HUES48 (cell line): ENCODE measurements around the gene MRPL12.

ENCODE experiments used
- H3K27ac ChIP-seq: one replicate; pipeline ENCODE4 v1.7.0; 2013; ENCODE audit warnings: low read depth, low read length, inconsistent platforms
- H3K27me3 ChIP-seq: 2 replicates; pipeline ENCODE4 v1.6.1; 2013; ENCODE audit warnings: mild to moderate bottlenecking, low read length; ENCODE audit not compliant: control insufficient read depth, insufficient read depth
- H3K36me3 ChIP-seq: 2 replicates; pipeline ENCODE4 v1.6.1; 2013; ENCODE audit warnings: low read length; ENCODE audit not compliant: control insufficient read depth, insufficient read depth
- H3K4me1 ChIP-seq: 2 replicates; pipeline ENCODE4 v1.6.1; 2013; ENCODE audit warnings: mild to moderate bottlenecking, low read length; ENCODE audit not compliant: control insufficient read depth, insufficient read depth
- H3K4me3 ChIP-seq: 2 replicates; pipeline ENCODE4 v1.5.1; 2013; ENCODE audit warnings: mild to moderate bottlenecking, low read depth, low read length
- H3K9ac ChIP-seq: 2 replicates; pipeline ENCODE4 v1.6.1; 2013; ENCODE audit warnings: mild to moderate bottlenecking, low read depth, low read length, moderate library complexity
- H3K9me3 ChIP-seq: 2 replicates; pipeline ENCODE4 v1.6.1; 2013; ENCODE audit warnings: low read length; ENCODE audit not compliant: control insufficient read depth, insufficient read depth

MRPL12 gene

DNA sequence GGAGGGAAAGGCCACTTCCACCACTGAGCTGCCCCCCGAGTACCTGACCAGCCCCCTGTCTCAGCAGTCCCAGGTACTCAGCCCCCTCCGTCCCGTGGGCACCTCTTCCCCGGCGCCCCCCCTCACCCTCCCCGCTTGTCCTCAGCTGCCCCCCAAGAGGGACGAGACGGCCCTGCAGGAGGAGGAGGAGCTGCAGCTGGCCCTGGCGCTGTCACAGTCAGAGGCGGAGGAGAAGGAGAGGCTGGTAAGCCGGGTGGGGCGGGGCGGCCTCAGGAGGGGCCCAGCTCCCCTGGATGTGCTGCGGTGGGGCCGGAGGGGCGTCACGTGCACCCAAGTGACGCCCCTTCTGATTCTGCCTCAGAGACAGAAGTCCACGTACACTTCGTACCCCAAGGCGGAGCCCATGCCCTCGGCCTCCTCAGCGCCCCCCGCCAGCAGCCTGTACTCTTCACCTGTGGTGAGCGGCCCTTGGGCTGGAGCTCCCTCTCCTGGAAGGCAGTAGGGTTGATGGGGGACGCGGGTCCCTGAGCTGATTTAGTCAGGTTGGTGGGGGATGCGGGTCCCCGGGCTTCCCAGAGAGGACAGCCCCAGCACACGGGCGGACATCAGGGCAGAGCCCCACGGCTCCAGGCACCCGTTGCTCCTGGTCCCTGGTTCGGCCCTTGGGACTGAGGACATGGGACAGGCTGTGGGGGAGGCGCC, 9.5 kb upstream of the MRPL12 start:
- H3K4me3 ChIP-seq: no peak overlapping the region
- H3K36me3 ChIP-seq: peaks cover 85% of the 10 kb centered on the region

DNA sequence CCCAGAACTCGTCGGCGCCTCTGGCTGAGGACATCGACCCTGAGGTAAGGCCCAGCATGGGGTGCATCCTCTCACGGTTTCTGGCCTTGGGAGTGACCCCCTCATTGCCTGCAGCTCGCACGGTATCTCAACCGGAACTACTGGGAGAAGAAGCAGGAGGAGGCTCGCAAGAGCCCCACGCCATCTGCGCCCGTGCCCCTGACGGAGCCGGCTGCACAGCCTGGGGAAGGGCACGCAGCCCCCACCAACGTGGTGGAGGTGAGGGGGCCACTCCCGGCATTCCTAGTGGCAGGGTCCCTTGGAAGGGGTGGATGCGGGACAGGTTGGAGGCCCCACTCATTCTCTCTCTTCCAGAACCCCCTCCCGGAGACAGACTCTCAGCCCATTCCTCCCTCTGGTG, 8.4 kb upstream of the MRPL12 start:
- Histone ChIP-seq H3K4me1 (no peaks in the 10 kb centered on the region), H3K9me3 (no peaks in the 10 kb centered on the region), H3K27ac (no peak overlapping the region), H3K36me3 (peaks cover 79% of the 10 kb centered on the region), H3K9ac (no peak overlapping the region), H3K27me3 (no peaks in the 10 kb centered on the region), H3K4me3 (no peak overlapping the region)

More for the DNA sequence above, 9.5 kb upstream of the MRPL12 start:
- no peak overlapping the region for H3K9ac ChIP-seq
- no peaks in the 10 kb centered on the region for H3K27me3 ChIP-seq
- H3K4me1 ChIP-seq: no peaks in the 10 kb centered on the region
- no peaks in the 10 kb centered on the region for H3K9me3 ChIP-seq
- H3K27ac ChIP-seq: no peak overlapping the region

DNA sequence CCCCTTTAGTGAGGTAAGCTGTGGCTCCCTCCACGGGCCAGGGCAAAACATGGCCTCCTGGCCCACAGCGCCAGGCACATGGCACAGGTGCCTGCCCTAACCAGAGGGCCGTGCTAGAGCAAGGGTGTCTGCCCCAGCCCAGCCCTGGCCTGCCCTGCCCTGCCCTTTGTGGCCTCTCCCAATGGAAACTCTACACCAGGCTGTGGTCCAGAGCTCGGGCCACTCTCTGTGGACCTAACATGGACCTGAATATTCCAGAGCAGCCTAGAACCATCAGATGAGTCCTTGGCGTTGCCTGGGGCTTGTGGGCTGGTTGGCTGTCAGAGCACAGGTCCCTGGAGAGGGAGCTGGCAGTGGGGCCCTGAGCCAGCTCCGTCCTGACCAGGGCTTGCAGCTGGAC, 8.0 kb upstream of the MRPL12 start:
- Histone ChIP-seq H3K27ac (no peak overlapping the region), H3K4me3 (no peak overlapping the region), H3K36me3 (peaks cover 75% of the 10 kb centered on the region)

GRCh38 chr17:81695801-81696200, 7.4 kb upstream of the MRPL12 start:
- Histone ChIP-seq H3K9ac (no peak overlapping the region), H3K36me3 (peaks cover 73% of the 10 kb centered on the region), H3K9me3 (no peaks in the 10 kb centered on the region), H3K27ac (no peak overlapping the region), H3K27me3 (no peaks in the 10 kb centered on the region), H3K4me3 (no peak overlapping the region), H3K4me1 (no peaks in the 10 kb centered on the region)

More for the DNA sequence above, 8.0 kb upstream of the MRPL12 start:
- Histone ChIP-seq H3K9ac (no peak overlapping the region), H3K4me1 (no peaks in the 10 kb centered on the region), H3K27me3 (no peaks in the 10 kb centered on the region), H3K9me3 (no peaks in the 10 kb centered on the region)

DNA sequence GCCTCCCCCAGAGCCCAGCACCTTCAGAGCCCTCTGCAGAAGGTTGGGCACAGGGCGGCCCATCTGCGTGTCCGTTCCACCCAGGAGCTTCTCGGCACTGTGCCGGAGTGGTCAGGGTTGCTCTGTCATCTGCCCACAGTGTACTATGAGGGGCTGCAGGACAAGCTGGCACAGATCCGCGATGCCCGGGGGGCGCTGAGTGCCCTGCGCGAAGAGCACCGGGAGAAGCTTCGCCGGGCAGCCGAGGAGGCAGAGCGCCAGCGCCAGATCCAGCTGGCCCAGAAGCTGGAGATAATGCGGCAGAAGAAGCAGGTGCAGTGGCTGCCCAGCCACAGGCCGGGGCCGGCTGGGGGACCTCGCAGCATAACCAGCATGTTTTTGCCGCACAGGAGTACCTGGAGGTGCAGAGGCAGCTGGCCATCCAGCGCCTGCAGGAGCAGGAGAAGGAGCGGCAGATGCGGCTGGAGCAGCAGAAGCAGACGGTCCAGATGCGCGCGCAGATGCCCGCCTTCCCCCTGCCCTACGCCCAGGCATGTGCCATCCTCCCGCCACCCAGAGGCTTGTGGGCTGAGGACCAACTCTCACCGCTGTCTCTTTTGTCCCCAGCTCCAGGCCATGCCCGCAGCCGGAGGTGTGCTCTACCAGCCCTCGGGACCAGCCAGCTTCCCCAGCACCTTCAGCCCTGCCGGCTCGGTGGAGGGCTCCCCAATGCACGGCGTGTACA, 6.8 kb upstream of the MRPL12 start:
- Histone ChIP-seq H3K9ac (no peak overlapping the region), H3K4me3 (no peak overlapping the region), H3K27ac (no peak overlapping the region), H3K4me1 (no peaks in the 10 kb centered on the region), H3K36me3 (peaks cover 73% of the 10 kb centered on the region), H3K27me3 (no peaks in the 10 kb centered on the region), H3K9me3 (no peaks in the 10 kb centered on the region)

DNA sequence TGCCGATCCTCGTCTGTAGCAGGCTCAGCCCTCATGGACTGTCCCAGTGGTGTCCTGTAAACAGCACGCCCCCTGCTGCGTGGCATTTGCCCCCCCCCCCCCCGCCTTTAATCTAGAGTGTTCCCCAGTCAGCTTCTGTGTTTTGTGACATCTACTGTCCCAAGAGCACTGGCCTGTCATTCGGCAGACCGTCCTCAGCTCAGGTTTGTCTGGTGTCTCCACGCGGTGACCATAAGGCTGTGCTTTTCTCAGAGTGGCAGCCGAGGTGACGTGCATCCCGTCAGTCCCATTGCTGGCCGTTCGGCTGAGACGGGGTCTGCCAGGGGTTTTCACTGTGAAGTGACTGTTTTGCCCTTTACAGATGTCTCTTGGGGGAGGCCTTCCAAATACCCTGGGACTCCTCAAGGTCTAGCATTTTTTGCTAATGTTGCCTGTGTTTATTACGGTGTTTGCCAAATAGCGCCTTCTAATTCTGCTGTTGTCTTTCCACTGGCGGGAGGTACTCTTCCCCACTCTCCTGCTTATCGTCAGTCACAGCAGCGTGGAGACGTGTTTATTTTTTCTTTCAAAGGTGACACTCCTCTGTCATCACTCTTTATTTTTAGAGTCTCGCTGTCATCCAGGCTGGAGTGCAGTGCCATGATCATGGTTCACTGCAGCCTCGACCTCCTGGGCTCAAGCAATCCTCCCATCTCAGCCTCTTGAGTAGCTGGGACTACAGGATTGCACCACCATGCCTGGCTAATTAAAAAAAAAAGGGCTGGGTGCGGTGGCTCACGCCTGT, 5.7 kb upstream of the MRPL12 start:
- H3K27ac ChIP-seq: no peak overlapping the region
- peaks cover 67% of the 10 kb centered on the region for H3K36me3 ChIP-seq
- H3K27me3 ChIP-seq: no peaks in the 10 kb centered on the region

DNA sequence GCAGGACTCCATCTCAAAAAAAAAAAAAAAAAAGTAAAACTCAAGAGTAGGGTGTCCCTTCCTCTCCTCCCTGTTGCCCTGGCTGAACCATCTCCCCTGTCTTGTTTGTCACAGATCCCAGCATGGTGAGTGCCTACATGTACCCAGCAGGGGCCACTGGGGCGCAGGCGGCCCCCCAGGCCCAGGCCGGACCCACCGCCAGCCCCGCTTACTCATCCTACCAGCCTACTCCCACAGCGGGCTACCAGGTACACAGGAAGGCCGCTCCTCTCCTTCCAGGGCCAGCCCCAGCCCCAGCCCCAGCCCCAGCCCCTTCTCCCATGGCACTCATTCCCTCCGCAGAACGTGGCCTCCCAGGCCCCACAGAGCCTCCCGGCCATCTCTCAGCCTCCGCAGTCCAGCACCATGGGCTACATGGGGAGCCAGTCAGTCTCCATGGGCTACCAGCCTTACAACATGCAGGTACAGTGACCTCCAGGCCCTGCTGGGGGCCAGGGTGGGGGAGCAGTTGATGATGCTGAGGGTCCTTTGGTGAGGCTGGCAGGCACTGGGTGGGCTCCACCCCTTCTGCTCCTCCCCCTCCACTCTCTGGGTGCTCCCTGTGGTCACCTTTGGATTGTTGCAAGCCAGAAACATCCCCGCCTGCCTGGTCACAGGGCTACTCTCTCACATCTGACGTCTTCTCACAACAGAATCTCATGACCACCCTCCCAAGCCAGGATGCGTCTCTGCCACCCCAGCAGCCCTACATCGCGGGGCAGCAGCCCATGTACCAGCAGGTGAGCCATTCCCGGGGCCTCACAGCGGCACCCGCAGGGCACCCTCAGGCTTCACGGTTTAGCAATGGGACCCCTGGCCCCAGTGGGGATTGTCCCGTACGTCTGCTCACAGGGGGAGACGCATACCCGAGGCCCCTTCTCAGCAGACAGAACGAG, 2.5 kb upstream of the MRPL12 start:
- Histone ChIP-seq H3K27me3 (no peaks in the 10 kb centered on the region), H3K27ac (peak overlapping the region; percentile 2), H3K9me3 (no peaks in the 10 kb centered on the region), H3K4me1 (no peaks in the 10 kb centered on the region), H3K36me3 (peaks cover 60% of the 10 kb centered on the region), H3K9ac (no peak overlapping the region), H3K4me3 (no peak overlapping the region)

More for the DNA sequence above, 5.7 kb upstream of the MRPL12 start:
- Histone ChIP-seq H3K4me3 (no peak overlapping the region), H3K4me1 (no peaks in the 10 kb centered on the region), H3K9ac (no peak overlapping the region), H3K9me3 (no peaks in the 10 kb centered on the region)

GRCh38 chr17:81701288-81702071, 1.7 kb upstream of the MRPL12 start:
- Histone ChIP-seq H3K27me3 (no peaks in the 10 kb centered on the region), H3K27ac (peak overlapping the region; percentile 14), H3K9ac (no peak overlapping the region), H3K36me3 (peaks cover 60% of the 10 kb centered on the region), H3K4me3 (peak overlapping the region; percentile 93), H3K9me3 (no peaks in the 10 kb centered on the region), H3K4me1 (no peaks in the 10 kb centered on the region)

DNA sequence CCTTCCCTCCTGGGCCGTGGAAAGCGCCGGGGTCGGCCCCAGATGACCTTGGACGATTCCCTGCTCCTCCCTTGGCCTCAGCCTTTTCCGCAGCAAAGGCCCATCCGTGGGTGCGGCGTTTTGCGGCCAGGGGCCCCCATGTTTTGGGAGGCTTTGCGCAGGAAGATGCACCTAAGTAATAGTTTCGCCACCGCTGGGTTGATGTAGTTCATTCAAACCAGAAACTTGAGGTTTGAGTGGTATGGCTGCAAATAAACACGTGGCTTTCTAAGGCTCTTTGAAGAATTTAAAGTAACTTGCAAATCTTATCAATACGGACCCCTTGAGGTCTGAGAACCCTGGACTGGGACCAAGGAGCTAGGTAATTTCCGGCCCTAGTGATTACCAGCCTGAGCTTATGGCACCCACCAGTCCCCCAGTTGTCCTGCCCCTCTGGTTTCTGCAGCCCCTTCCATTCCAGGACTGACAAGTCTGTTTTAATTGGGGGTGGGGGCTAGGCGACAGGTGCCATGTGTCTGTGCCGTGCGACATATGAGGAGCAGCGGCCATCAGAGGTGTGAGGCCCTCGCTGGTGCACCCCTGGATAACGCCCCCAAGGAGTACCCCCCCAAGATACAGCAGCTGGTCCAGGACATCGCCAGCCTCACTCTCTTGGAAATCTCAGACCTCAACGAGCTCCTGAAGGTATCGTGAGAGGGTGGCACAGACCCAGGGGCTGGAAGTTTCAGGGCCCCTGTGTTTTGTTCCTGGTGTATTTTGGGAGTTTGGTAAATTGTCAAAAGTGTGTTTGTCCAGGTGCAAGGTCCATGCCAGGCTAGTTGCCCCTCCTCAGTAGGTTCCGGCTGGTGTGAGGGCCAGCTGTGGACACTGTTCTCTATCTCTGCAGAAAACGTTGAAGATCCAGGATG, 834 bp downstream of the MRPL12 start:
- Histone ChIP-seq H3K27me3 (no peaks in the 10 kb centered on the region), H3K36me3 (peaks cover 61% of the 10 kb centered on the region), H3K4me1 (no peaks in the 10 kb centered on the region), H3K4me3 (peak overlapping the region; percentile 93), H3K27ac (peak overlapping the region; percentile 92), H3K9ac (peak overlapping the region; percentile 91), H3K9me3 (no peaks in the 10 kb centered on the region)
